HG02970 (cell line): ENCODE measurements around the gene VAV3.

Experiments
- ATAC-seq: cut with Tn5 transposase; IDR thresholded peaks from one replicate; pipeline ENCODE4 v1.9.1; 2021; ENCODE audit warnings: mild to moderate bottlenecking, moderate library complexity, moderate number of reproducible peaks; ENCODE audit not compliant: unreplicated experiment, low FRiP score

VAV3 gene

DNA sequence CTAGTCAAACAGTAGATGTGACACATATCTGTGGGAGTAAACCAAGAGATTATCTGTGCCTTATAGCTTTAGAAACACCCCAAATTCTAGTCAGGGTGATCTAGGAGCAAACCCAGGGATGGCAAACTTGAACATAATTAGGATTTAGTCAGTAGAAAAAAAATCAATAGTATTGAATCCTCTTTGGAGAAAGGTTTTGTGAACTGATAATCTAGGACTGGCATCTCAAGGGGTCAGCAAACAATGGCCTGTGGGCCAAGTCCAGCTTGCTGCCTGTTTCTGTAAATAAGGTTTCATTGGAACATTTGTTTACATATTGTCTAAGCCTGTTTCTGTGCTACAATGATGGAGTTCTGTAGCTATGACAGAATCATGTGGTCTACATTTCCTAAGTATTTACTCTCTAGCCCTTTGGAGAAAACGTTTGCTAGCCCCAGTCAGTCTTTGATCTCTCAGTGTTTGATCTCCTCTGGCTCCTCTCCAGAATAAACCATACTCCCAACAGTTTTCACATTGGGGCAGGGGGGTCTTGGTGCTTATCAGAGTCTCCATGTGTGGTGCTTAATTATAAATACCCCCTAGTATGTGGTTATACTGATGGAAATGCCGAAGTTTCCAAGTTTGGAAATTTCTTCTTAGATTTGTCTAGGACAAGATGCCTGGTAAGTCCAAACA is 438.3 kb downstream of the VAV3 start:
- ATAC-seq = no peak

DNA sequence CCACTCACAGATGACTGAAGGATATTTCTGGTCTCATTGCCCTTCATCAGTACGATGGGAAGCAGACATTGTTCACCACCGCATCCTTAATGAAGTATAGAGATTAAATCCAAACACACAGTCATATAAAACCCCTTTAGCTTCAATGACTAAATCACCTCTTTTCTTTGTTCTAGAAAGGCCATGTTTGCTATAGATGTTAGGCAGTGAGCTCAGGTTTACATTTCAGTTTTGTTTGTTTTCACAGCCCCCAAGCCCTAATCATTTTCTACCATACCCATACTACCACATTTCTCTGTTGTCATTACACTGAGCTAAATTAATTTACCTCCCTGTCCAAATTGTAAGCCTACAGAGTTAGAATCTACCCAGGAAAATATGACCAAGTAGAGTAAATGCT is 439.0 kb downstream of the VAV3 start:
- ATAC-seq = no peak

DNA sequence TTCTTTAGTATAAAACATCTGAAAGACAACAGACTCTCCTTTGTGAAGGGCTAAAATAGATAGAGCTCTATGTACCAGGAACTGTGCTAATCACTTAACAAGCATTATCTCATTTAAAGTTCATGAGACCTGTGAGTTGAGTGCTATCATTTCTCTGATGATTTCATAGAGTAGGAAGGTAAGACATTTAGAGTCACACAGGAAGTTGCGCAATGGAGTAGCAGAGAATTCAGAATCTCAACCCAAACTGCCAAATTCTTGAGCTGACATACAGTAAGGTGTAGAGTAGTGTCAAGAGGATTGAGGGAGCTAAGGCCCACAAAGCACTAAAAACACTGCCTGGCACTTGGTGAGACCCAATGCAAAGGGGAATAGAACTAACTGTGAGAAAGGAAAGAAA is 439.8 kb downstream of the VAV3 start:
- ATAC-seq = no peak

DNA sequence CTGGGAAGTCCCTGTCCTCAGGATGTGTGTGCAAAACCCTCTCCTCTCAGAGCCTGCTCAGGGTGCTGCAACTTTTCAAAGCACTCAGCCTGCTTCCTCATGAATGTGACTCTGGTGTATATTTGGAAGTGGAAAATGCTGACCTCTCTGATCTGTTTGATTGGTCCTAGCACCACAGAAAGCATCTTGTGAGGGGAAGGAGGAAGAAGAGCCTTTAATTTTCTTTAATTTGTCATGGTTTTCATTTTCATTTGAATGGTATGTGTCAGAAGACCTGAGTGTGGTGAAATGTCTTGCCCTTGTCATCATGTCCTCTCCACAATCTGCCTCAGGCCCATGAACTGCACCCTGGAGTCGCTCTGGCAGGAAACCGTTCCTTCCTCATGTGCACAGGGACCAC is 440.7 kb downstream of the VAV3 start:
- ATAC-seq = no peak

DNA sequence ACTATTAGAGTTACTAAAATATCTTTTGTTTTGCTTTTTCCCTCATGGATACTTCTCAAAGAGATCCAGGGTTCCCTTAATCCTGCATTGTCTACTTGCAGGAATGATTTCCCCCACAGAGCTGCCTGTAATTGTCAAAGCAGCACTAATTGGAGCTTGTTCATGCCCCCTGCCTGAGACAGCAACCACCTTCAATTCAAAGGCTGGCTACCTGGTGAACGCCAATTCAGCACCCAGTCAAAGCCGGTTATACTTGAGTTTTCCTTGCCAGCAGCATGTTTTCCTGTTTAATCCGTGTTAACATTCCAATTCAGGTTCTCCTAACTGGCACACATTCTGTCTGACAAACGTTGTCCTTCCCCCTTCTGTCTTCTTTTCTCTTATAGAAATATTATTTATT is 441.2 kb downstream of the VAV3 start:
- ATAC-seq = no peak

DNA sequence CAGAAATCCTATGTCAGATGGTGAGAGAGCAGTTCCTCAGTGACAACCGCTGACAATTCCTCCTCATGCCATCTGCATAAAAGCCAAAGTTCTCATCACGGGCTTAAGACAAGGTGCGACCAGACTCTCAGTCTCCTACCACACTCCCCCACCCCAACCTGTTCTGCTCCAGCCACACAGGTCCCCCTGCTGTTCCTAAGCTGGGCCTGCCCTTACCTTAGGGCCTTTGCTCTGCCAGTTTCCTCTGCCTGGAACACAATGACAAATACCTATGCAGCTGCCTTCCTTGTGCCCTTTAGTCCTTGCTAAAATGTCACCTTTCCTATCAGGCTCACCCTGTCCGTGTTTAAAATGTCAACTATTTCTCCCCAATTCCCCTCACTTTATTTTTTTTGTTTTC is 441.9 kb downstream of the VAV3 start:
- ATAC-seq = no peak
